ENCODE results near the gene CACNG7.

The CACNG7 gene

DNA sequence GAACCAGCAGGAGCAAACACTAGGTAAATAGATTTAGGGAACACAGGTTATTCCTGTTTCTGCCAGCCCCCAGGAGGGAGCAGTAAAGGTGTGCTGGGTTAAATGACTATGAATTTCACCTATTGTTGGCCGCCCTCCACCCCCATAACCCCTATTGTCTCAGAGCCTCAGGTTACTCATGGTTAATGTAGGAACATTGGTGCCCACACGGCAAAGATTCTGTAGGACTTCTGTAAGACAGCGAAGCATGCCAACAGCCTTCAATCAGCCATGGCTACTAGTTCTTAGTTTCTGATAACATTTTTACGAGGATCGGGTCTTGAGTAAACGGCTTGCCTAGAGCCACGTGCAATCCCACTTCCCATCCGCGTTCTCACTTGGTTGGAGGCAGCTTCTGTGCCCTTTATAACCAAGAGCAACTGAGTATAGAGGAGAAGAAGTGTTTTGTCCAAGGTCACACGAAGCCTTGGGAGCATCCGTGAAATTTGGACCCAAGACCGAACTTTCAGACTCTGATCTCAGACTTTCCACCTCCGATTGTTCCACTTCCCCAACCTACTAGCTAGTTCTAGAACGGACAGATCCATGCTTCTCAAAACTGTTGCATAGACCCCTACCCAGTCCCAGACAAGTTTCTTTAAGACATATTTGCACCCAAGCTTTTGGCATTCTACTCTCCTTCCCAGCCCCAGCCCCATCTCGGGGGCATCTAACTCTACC, 48.5 kb downstream of the CACNG7 start:
- ChIA-PET POLR2A (ENCODE audit: low non-redundant PET) (no interaction called here), CTCF (no interaction called here)
- no peak overlapping the region for H3K27ac ChIP-seq
- no peak for DNase-seq (ENCODE audit: low spot score)
- TF ChIP-seq, protein P1, sequence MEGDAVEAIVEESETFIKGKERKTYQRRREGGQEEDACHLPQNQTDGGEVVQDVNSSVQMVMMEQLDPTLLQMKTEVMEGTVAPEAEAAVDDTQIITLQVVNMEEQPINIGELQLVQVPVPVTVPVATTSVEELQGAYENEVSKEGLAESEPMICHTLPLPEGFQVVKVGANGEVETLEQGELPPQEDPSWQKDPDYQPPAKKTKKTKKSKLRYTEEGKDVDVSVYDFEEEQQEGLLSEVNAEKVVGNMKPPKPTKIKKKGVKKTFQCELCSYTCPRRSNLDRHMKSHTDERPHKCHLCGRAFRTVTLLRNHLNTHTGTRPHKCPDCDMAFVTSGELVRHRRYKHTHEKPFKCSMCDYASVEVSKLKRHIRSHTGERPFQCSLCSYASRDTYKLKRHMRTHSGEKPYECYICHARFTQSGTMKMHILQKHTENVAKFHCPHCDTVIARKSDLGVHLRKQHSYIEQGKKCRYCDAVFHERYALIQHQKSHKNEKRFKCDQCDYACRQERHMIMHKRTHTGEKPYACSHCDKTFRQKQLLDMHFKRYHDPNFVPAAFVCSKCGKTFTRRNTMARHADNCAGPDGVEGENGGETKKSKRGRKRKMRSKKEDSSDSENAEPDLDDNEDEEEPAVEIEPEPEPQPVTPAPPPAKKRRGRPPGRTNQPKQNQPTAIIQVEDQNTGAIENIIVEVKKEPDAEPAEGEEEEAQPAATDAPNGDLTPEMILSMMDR (conservative IDR thresholded peaks at IDR 0.05; ENCODE audit: low read depth): no peak

DNA sequence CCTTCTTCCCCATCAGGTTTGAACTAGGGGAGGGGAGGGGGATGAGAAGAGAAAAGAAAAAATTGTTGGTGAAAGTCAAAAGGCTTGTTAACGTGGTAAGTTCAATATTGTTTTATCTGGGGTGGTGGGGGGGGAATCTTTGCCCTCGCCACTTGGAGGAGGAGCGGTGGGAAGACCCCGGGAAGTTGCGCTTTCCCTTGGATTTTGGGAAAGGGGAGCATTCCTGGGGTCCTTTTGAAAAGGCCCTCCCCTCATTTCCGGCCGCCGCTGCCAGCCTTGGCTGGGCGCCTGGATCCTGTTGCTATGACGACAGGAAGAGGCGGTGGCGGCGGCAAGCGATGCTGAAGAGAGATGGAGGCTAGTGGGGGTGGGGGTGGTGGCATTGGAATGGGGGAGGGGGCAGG, 49.1 kb downstream of the CACNG7 start:
- CTCF ChIA-PET: no interaction called here
- no peak for DNase-seq (ENCODE audit: low spot score)
- POLR2A ChIA-PET (ENCODE audit: low non-redundant PET): no interaction called here
- TF ChIP-seq, protein P1 (conservative IDR thresholded peaks at IDR 0.05; ENCODE audit: low read depth): no peak
- no peak overlapping the region for H3K27ac ChIP-seq

DNA sequence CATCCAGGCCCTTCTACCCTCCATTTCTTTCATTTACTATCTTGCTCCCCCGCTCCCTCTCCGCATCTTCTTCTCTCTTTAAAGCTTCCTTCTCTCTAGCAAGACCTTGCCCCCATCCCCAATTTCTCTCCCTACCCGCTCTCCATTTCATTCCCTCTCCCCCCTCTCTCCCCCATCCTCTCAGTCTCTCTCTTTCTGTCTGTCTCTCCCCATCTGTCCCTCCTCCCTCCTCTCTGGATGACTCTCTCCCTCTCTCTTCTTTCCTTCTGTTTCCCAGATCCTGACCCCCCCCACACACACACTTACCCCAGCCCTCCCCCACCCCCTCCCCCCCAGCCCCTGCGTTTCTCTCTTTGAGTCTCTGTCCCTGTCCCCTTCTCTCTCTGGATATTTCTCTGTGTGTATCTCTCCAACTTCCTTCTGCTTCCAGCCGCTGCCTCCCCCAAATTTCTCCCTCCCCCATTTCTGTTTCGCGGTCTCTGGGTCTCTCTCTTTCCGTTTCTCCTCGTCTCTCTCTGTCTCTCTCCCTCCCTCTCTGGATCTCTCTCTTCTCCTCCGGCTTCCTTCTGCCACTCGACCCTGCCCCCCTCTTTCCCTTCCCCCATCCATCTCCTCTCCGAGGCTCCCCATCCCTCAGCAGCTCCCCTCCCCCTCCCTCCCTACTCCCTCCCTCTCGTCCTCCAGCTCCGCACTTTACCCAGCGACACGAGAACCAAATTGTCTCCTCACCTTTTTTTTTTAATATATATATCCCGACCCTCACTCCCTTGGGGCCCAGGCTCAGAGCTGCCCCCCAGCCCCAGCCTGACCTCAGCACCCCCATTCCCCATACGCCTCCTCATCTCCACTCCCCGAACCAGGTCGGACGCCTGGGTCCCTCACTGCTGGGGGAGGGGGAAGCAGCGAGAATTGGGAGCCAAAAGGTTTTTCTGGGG, 50.0 kb downstream of the CACNG7 start:
- CTCF ChIA-PET: no interaction called here
- POLR2A ChIA-PET (ENCODE audit: low non-redundant PET): no interaction called here
- TF ChIP-seq, protein P1 (conservative IDR thresholded peaks at IDR 0.05; ENCODE audit: low read depth): no peak
- no peak for DNase-seq (ENCODE audit: low spot score)
- no peak overlapping the region for H3K27ac ChIP-seq

DNA sequence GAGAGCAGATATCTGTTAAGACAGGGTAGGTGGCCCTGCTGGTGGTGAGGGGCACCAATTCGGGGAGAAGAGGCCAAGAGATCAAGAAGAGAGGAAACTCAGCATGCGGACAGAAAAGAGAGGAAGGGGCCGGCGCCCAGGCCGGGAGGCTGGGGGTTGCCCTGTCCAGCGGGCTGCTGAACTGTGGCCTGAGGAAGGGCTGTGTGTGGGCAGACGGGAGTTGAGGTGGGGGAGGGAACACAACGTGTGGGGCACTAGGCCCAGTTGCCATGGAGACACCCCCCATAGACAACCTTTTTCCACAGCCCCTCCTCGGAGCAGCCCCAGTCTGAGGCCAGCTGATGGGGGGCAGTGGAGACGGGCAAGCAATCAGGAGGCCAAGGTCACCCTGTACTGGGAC, 51.1 kb downstream of the CACNG7 start:
- no peak overlapping the region for H3K27ac ChIP-seq
- ChIA-PET CTCF (no interaction called here), POLR2A (ENCODE audit: low non-redundant PET) (no interaction called here)
- TF ChIP-seq, protein P1 (conservative IDR thresholded peaks at IDR 0.05; ENCODE audit: low read depth): no peak
- DNase-seq (ENCODE audit: low spot score): no peak

DNA sequence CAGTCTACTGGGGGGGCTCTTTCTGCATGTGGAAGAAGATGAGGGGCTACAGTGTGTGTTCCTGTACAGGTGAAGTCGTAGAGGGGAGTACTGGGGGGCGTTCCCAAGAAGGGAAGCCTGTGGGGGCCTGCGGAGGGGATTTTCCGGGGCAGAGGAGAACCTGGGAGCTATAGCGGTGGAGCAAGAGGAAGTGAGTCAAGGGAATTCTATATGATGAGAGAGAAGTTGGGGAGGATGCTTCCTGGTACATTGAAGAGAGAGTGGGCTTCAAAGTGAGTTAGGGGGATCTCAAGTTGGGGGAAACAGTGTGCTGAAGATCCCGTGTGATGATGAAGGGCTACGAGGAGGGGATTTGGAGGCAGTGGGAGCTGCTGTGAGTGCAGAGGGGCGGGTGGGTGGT, 51.8 kb downstream of the CACNG7 start:
- CTCF ChIA-PET: no interaction called here
- H3K27ac ChIP-seq: no peak overlapping the region
- no peak for DNase-seq (ENCODE audit: low spot score)
- TF ChIP-seq, protein P1 (conservative IDR thresholded peaks at IDR 0.05; ENCODE audit: low read depth): no peak
- POLR2A ChIA-PET (ENCODE audit: low non-redundant PET): no interaction called here

GRCh38 chr19:53961523-53962356, 52.7 kb downstream of the CACNG7 start:
- DNase-seq (ENCODE audit: low spot score): no peak
- no peak overlapping the region for H3K27ac ChIP-seq
- CTCF ChIA-PET: no interaction called here
- POLR2A ChIA-PET (ENCODE audit: low non-redundant PET): no interaction called here
- TF ChIP-seq, protein P1 (conservative IDR thresholded peaks at IDR 0.05; ENCODE audit: low read depth): no peak
